Right kidney (tissue), 1 donor: ENCODE measurements around the gene RDM1.

Experiments
- DNase-seq: peaks from one replicate; pipeline ENCODE4 v3.0.0-alpha.2; 2016

RDM1 gene

GRCh38 chr17:35870906-35871819 is 59.4 kb downstream of the RDM1 start:
- DNase-seq, result no peak

- DNase-seq, result no peak
Observed at GRCh38 chr17:35868737-35869136, 61.8 kb downstream of the RDM1 start, which contains the start of gene HEATR9. Gene HEATR9, minus strand, starts transcription at chr17:35868891. Its CDS starts 149 bp downstream, at chr17:35868742.
